Peyer's patch (tissue), 4 donors: Measurements from ENCODE around the gene CD8A.

Experiments used
- CTCF ChIP-seq, 6 experiments: fragments of 450-650 bp in 4 of 6; fragments of 200-600 bp in 2 of 6; sonication (generic) in 1 of 6; IDR thresholded peaks; one replicate each; pipeline ENCODE4 v1.5.1; 2017 to 2019; ENCODE audit warnings: antibody characterized with exemption in 6 of 6, mild to moderate bottlenecking in 3 of 6, moderate library complexity in 1 of 6
- POLR2A ChIP-seq, 2 donors: fragments of 450-650 bp; IDR thresholded peaks; one replicate each; pipeline ENCODE4 v1.5.1; 2017; ENCODE audit warnings: antibody characterized with exemption in 2 of 2, mild to moderate bottlenecking in 2 of 2, moderate library complexity in 2 of 2

GRCh38 chr2:86791573-86791972 lies 860 bp upstream of the CD8A start:
- TF ChIP-seq CTCF (IDR thresholded peaks at IDR 0.05) (no peak), POLR2A (IDR thresholded peaks at IDR 0.05) (no peak)
